SU-DHL-6 (cell line): Measurements from ENCODE around the gene GJB3.

Source experiments
- H2AFZ ChIP-seq: fragments of 200-600 bp; sonication (generic); 2 replicates; pipeline ENCODE4 v1.6.1; 2014; ENCODE audit warnings: low read depth, mild to moderate bottlenecking, moderate library complexity, mixed read lengths, antibody characterized with exemption, low read length; ENCODE audit not compliant: severe bottlenecking
- H3F3A ChIP-seq: fragments of 200-600 bp; shearing (Covaris generic); 2 replicates; pipeline ENCODE4 v1.6.0; 2016; ENCODE audit warnings: antibody characterized with exemption, mild to moderate bottlenecking; ENCODE audit not compliant: insufficient read depth
- H3K27ac ChIP-seq: fragments of 200-600 bp; sonication (generic); 2 replicates; pipeline ENCODE4 v1.5.1; 2016; ENCODE audit warnings: low read depth, mild to moderate bottlenecking, low read length, moderate library complexity, mixed read lengths
- H3K27me3 ChIP-seq: fragments of 200-600 bp; sonication (generic), shearing (Covaris generic); 2 replicates; pipeline ENCODE4 v1.6.0; 2014; ENCODE audit warnings: mild to moderate bottlenecking, low read length
- H3K36me3 ChIP-seq: fragments of 200-600 bp; sonication (generic); 2 replicates; pipeline ENCODE4 v1.6.1; 2014; ENCODE audit warnings: mild to moderate bottlenecking, low read length, mixed read lengths
- H3K4me2 ChIP-seq: fragments of 300-600, 200-600 bp; shearing (Covaris generic), sonication (generic); 2 replicates; pipeline ENCODE4 v1.6.0; 2014; ENCODE audit warnings: low read length, low read depth, mild to moderate bottlenecking; ENCODE audit not compliant: poor library complexity, severe bottlenecking
- H3K4me3 ChIP-seq: fragments of 200-600 bp; sonication (generic); 2 replicates; pipeline ENCODE4 v1.5.1; 2014; ENCODE audit warnings: antibody characterized with exemption, low read length, mild to moderate bottlenecking, mixed read lengths; ENCODE audit not compliant: insufficient read depth, poor library complexity, severe bottlenecking
- H3K79me2 ChIP-seq: fragments of 200-600 bp; sonication (generic); 2 replicates; pipeline ENCODE4 v1.6.1; 2014; ENCODE audit warnings: mild to moderate bottlenecking, low read length, moderate library complexity; ENCODE audit not compliant: insufficient read depth
- H3K9ac ChIP-seq: fragments of 200-600 bp; sonication (generic); 2 replicates; pipeline ENCODE4 v1.7.0; 2014; ENCODE audit warnings: mild to moderate bottlenecking, low read length
- H3K9me2 ChIP-seq: fragments of 200-600 bp; sonication (generic); replicated peaks from 2 replicates; pipeline ENCODE4 v1.6.1; 2014; ENCODE audit warnings: low read length; ENCODE audit not compliant: insufficient read depth
- H3K9me3 ChIP-seq: fragments of 200-600 bp; sonication (generic); 2 replicates; pipeline ENCODE4 v1.6.1; 2014; ENCODE audit warnings: low read length, mixed read lengths; ENCODE audit not compliant: insufficient read depth
- H4K20me1 ChIP-seq: fragments of 200-600 bp; sonication (generic); 2 replicates; pipeline ENCODE4 v1.6.1; 2014; ENCODE audit warnings: low read depth, mild to moderate bottlenecking, antibody characterized with exemption, low read length, moderate library complexity, mixed read lengths
- EZH2phosphoT487 ChIP-seq: fragments of 200-600 bp; sonication (generic), shearing (Covaris generic); conservative IDR thresholded peaks from 2 replicates; pipeline ENCODE4 v1.6.1; 2018; ENCODE audit warnings: mild to moderate bottlenecking, antibody characterized with exemption, low read length, moderate library complexity, mixed read lengths
- TF ChIP-seq, protein P1 (sequence below): fragments of 200-600 bp; sonication (generic); IDR thresholded peaks from one replicate; pipeline ENCODE4 v1.5.1; 2017; ENCODE audit warnings: antibody characterized with exemption, mild to moderate bottlenecking, low read length, moderate library complexity; ENCODE audit not compliant: insufficient read depth, poor library complexity, severe bottlenecking

Gene GJB3

DNA sequence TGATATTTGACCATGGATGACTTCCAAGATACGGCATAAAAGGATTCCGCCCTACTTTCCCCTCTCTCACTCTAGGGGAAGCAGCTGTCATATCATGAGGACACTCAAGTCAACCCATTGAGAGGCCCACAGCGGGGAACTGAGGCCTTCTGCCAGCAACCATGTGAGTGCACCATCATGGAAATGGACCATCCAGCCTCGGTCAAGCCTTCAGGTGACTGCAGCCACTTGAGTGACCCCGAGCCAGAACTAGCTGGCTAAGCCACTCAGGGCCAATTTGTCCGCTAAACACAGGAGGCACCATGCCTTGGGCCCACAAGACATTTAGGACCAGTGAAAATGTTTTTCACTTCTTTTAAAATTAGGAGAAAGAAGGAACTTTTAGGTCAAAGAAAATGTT, 37.2 kb upstream of the GJB3 start:
- H3K9ac ChIP-seq, result no peak overlapping the region
- H3K4me3 ChIP-seq, result no peak overlapping the region
- H3K4me2 ChIP-seq, result no peak overlapping the region
- no peaks in the 10 kb centered on the region for H4K20me1 ChIP-seq
- no peaks in the 10 kb centered on the region for H3K9me2 ChIP-seq
- no peaks in the 10 kb centered on the region for H3K79me2 ChIP-seq
- H3K27ac ChIP-seq, result no peak overlapping the region
- TF ChIP-seq, protein P1, sequence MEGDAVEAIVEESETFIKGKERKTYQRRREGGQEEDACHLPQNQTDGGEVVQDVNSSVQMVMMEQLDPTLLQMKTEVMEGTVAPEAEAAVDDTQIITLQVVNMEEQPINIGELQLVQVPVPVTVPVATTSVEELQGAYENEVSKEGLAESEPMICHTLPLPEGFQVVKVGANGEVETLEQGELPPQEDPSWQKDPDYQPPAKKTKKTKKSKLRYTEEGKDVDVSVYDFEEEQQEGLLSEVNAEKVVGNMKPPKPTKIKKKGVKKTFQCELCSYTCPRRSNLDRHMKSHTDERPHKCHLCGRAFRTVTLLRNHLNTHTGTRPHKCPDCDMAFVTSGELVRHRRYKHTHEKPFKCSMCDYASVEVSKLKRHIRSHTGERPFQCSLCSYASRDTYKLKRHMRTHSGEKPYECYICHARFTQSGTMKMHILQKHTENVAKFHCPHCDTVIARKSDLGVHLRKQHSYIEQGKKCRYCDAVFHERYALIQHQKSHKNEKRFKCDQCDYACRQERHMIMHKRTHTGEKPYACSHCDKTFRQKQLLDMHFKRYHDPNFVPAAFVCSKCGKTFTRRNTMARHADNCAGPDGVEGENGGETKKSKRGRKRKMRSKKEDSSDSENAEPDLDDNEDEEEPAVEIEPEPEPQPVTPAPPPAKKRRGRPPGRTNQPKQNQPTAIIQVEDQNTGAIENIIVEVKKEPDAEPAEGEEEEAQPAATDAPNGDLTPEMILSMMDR, result no peak
- TF ChIP-seq EZH2phosphoT487, result no peak
- no peak overlapping the region for H2AFZ ChIP-seq
- no peaks in the 10 kb centered on the region for H3K36me3 ChIP-seq
- H3K9me3 ChIP-seq, result no peaks in the 10 kb centered on the region
- H3F3A ChIP-seq, result no peaks in the 10 kb centered on the region
- H3K27me3 ChIP-seq, result no peaks in the 10 kb centered on the region

DNA sequence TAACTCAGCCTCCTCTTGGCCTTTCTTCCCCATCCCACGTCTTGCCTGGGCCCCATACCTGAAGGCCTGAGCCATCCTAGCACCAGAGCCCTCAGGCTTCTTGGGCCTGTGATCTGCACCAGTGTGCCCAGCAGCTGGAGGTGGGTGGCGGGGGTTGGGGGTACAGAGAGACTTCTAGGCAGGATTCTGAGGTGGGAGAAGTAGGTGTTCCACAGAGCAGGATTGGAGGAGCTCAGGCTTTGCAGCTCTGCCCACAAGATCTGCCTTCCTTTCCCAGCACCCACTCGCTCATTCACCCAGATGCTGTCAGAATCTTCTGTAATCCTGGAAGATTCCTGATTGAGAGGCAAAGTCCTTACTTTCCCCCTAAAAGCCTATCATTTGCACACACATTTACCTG, 36.2 kb upstream of the GJB3 start:
- H2AFZ ChIP-seq, result no peak overlapping the region
- TF ChIP-seq EZH2phosphoT487, result no peak
- TF ChIP-seq, protein P1, result no peak
- H3K9me3 ChIP-seq, result no peaks in the 10 kb centered on the region
- no peak overlapping the region for H3K9ac ChIP-seq
- no peaks in the 10 kb centered on the region for H3K9me2 ChIP-seq
- H4K20me1 ChIP-seq, result no peaks in the 10 kb centered on the region
- H3K27ac ChIP-seq, result no peak overlapping the region
- no peak overlapping the region for H3K4me3 ChIP-seq
- no peaks in the 10 kb centered on the region for H3K79me2 ChIP-seq
- H3K4me2 ChIP-seq, result no peak overlapping the region
- H3K27me3 ChIP-seq, result no peaks in the 10 kb centered on the region
- no peaks in the 10 kb centered on the region for H3K36me3 ChIP-seq
- no peaks in the 10 kb centered on the region for H3F3A ChIP-seq

DNA sequence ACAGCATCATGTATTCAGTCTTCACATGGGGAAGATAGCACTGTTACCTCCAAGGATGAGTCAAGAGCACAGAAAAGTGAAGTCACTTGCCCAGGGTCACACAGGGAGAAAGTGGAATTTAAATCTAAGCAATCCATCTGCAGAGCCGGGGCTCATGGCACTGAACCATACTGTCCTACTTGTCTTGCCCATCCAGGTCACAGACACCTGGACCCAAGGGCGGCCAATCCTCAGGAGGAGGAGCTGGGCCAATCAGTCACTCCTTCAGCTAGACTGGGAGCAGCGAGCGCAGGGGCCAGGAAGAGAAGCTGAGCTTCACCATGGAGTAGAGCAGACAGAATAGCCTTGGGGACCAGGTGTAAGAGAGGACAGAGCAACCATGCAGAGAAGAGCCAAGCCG, 35.3 kb upstream of the GJB3 start:
- Histone ChIP-seq H3K4me3 (no peak overlapping the region), H3K9ac (no peak overlapping the region), H4K20me1 (no peaks in the 10 kb centered on the region), H2AFZ (no peak overlapping the region), H3K36me3 (no peaks in the 10 kb centered on the region), H3K27ac (no peak overlapping the region), H3K9me3 (no peaks in the 10 kb centered on the region), H3K9me2 (no peaks in the 10 kb centered on the region), H3K79me2 (no peaks in the 10 kb centered on the region), H3F3A (no peaks in the 10 kb centered on the region), H3K27me3 (no peaks in the 10 kb centered on the region), H3K4me2 (no peak overlapping the region)
- TF ChIP-seq, protein P1, result no peak
- TF ChIP-seq EZH2phosphoT487, result no peak

DNA sequence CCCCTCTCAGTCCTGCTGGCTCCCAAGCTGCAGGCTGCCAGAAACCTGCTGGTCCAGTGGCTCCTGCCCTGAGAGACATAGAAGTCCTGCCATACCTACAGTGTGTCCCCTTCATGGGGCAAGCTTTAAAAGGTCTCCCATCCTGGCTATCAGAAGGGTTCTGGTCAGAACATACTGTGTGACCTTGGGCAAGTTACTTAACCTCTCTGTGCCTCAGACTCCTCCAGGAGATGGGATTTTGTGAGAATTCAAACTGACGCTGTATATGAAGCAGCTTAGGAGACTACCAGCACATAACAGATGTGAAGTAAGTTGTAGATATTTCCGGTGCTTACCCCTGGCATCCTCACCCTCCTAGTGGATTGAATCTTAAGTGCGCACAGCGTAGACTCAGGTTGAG, 34.9 kb upstream of the GJB3 start:
- Histone ChIP-seq H3K4me3 (no peak overlapping the region), H3K79me2 (no peaks in the 10 kb centered on the region), H3K9me3 (no peaks in the 10 kb centered on the region), H3K27me3 (no peaks in the 10 kb centered on the region), H3K9me2 (no peaks in the 10 kb centered on the region), H3F3A (no peaks in the 10 kb centered on the region), H4K20me1 (no peaks in the 10 kb centered on the region), H3K36me3 (no peaks in the 10 kb centered on the region), H2AFZ (no peak overlapping the region), H3K27ac (no peak overlapping the region), H3K4me2 (no peak overlapping the region), H3K9ac (no peak overlapping the region)
- TF ChIP-seq, protein P1, result no peak
- no peak for TF ChIP-seq EZH2phosphoT487
